HCT116 (cell line): Measurements from ENCODE around the gene MYOM1.

ENCODE experiments used
- CBX3 ChIP-seq: IDR thresholded peaks from 2 replicates; pipeline ENCODE4 v1.6.1; 2012; ENCODE audit warnings: low read depth
- CEBPB ChIP-seq: IDR thresholded peaks from 2 replicates; pipeline ENCODE4 v1.6.1; 2012; ENCODE audit warnings: low read depth
- ELF1 ChIP-seq: IDR thresholded peaks from 2 replicates; pipeline ENCODE4 v1.6.1; 2012; ENCODE audit warnings: low read depth, borderline replicate concordance
- EZH2 ChIP-seq: fragments of 200-600 bp; sonication (generic); IDR thresholded peaks from 2 replicates; pipeline ENCODE4 v1.6.1; 2017; ENCODE audit warnings: antibody characterized with exemption, mixed run types
- EZH2phosphoT487 ChIP-seq: fragments of 200-600 bp; IDR thresholded peaks from 2 replicates; pipeline ENCODE4 v1.6.1; 2018; ENCODE audit warnings: antibody characterized with exemption, borderline replicate concordance
- POLR2A ChIP-seq: IDR thresholded peaks from 2 replicates; pipeline ENCODE4 v1.7.0; 2011; ENCODE audit warnings: borderline replicate concordance; ENCODE audit not compliant: insufficient read depth, insufficient read length; ENCODE audit errors: extremely low read depth
- POLR2AphosphoS5 ChIP-seq: IDR thresholded peaks from 2 replicates; pipeline ENCODE4 v1.6.1; 2011; ENCODE audit warnings: mild to moderate bottlenecking, low read depth, low read length, moderate library complexity
- TF ChIP-seq, protein P1 (sequence below), 3 experiments: fragments of 200-600 bp in 1 of 3; sonication (generic) in 1 of 3; IDR thresholded peaks in 2 of 3; conservative IDR thresholded peaks in 1 of 3; 2 replicates each; pipeline ENCODE4 v1.5.1; 2012 to 2017; ENCODE audit warnings: low read depth in 2 of 3, low read length in 2 of 3, antibody characterized with exemption in 1 of 3, borderline replicate concordance in 1 of 3, control low read depth in 1 of 3, mild to moderate bottlenecking in 1 of 3, mixed read lengths in 1 of 3, mixed run types in 1 of 3, moderate library complexity in 1 of 3; ENCODE audit not compliant: insufficient read depth in 1 of 3
- TF ChIP-seq, protein P2 (sequence below): IDR thresholded peaks from 2 replicates; pipeline ENCODE4 v1.6.1; 2012

DNA sequence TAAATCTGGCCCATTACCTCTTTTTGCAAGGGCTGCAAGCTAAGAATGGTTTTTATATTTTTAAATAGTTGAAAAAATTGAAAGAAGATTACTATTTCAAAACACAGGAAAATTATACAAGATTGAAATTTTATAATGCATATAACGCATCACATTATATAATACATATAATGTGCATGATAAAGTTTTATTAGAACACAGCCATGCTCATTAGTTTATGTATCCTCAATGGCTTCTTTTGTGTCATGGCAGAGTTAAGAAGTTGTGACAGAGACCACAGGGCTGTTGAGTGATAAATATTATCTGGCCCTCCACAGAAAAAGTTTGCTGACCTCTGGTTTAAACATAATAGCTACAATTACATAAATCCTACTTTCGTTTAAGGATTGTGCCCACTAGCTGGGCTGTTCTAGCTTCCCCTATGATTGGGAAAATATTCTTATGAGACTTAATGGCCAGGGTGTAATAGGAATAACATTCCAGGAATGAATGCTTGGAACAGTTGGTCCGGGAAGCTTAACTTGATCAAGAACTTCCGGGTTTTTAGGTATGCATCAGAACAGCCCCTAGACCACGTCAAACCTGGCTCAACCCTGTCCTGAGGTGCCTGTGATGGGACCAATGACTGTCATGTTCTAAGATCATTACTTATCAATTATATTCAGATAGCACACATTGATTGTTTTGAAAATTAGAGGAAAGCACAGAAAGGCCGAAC, 108.1 kb downstream of the MYOM1 start:
- TF ChIP-seq, protein P1, sequence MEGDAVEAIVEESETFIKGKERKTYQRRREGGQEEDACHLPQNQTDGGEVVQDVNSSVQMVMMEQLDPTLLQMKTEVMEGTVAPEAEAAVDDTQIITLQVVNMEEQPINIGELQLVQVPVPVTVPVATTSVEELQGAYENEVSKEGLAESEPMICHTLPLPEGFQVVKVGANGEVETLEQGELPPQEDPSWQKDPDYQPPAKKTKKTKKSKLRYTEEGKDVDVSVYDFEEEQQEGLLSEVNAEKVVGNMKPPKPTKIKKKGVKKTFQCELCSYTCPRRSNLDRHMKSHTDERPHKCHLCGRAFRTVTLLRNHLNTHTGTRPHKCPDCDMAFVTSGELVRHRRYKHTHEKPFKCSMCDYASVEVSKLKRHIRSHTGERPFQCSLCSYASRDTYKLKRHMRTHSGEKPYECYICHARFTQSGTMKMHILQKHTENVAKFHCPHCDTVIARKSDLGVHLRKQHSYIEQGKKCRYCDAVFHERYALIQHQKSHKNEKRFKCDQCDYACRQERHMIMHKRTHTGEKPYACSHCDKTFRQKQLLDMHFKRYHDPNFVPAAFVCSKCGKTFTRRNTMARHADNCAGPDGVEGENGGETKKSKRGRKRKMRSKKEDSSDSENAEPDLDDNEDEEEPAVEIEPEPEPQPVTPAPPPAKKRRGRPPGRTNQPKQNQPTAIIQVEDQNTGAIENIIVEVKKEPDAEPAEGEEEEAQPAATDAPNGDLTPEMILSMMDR (IDR thresholded peaks at IDR 0.05 in 2 of 3, conservative IDR thresholded peaks at IDR 0.05 in 1 of 3; ENCODE audit: borderline replicate concordance in 1 of 3, insufficient read depth in 1 of 3, low read depth in 2 of 3, low read length in 2 of 3), result no peak
- TF ChIP-seq POLR2A, result no peak
- TF ChIP-seq EZH2, result no peak
- no peak for TF ChIP-seq EZH2phosphoT487
- no peak for TF ChIP-seq CBX3
- TF ChIP-seq ELF1, result no peak
- TF ChIP-seq, protein P2, sequence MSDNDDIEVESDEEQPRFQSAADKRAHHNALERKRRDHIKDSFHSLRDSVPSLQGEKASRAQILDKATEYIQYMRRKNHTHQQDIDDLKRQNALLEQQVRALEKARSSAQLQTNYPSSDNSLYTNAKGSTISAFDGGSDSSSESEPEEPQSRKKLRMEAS, result no peak
- TF ChIP-seq POLR2AphosphoS5, result no peak
- TF ChIP-seq CEBPB, result no peak
